HG02981 (cell line): Measurements from ENCODE around the gene PTGER2.

Experiments
- ATAC-seq: cut with Tn5 transposase; IDR thresholded peaks from one replicate; pipeline ENCODE4 v1.9.1; 2021; ENCODE audit warnings: mild to moderate bottlenecking, moderate library complexity; ENCODE audit not compliant: unreplicated experiment

PTGER2 gene

DNA sequence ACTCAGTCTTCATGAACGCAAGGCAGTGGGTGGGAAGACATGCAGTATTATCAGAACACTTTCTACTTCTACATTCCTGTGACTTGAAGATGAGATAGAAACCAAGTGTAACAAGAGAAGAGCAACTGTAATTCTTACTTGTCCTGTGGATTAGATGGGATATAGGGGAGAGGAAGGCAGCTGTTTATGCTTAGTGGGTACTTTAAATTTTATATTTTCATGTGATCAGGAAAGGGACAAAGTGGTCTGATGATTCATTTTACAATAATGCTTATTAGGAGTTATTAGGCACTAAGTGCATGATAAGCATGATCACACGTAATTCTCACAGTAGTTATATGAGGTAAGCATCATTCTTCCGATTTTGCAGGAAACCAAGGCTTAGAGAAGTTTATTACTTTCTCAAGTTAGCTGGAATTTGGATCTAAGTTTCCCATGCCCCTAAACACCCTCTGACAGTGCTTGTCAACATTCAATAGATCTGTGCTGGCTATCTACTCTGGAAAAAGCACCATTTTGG is 52.7 kb downstream of the PTGER2 start:
- no peak for ATAC-seq

DNA sequence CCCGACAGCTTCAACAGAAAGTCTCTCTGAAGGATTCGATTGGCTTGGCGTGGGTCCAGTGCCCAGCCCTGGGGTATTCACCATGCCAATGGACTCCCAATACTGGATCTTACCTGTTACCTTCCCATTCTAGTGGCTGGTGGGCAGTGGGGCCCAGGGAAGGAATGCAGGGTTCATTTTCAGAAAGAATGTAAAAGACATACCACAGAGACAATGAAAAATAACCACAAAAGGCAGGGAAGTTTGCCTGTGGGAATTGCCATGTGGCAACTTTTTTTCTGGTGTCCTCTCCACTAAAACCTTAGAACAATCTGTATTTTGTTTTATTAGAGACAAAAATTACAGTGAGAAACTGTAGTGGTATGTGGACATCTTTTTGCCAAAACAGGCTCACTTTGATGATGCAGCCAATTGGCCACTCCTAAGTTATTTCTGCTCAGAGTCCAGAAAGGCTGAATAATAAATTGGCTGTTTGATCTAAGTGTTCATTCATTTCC is 55.2 kb downstream of the PTGER2 start:
- ATAC-seq: no peak

DNA sequence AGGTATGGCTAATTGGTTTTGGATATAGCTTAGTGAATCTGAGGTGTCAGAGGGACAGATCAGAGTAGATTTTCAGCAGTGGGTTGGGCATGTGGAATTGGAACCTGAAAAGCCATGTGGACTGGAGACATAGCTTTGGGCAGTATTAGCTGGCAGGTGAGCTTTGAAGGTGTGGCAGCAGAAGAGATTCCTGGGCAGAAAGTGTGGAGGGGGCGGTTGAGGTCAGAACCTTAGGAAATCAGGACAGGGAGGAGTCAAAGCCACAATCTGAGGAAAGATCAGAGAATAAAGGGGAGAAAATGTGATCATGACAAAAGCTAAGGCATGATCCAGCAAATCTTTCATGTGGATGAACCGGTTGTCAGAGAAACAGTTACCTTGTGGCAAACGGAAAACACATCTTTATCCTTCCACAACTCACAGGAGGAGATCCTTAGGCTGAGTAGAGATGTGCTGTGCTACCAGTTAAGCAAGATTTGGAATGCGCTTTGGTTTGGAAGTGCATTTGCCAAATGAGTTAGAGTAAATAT is 56.4 kb downstream of the PTGER2 start:
- ATAC-seq: no peak

DNA sequence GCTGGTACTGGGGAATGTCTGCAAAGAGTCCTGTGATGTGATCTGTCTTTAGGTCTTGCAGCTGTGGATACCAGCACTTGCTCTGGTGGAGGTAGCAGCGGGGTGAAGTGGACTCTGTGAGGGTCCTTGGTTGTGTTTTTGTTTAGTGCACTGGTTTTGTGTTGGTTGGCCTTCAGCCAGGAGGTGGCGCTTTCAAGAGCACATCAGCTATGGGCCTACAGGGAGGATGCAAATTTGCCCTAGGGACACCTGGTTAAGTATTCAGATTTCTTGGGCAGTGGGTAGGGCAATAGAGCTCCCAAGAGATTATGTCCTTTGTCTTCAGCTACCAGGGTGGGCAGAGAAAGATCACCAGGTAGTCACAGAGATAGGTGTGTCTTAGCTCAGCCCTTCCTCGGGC is 63.8 kb downstream of the PTGER2 start:
- no peak for ATAC-seq
